ENCODE results near the gene IL6R.

IL6R gene

GRCh38 chr1:154489695-154490274 is 84.6 kb downstream of the IL6R start:
- no peak for DNase-seq (ENCODE audit: extremely low read depth, insufficient read length)
- Histone ChIP-seq H3K27me3 (replicated peaks; ENCODE audit: control insufficient read depth, insufficient read depth, low read length) (no peaks in the 10 kb centered on the region; the same call in 1 of the 2 replicates), H3K36me3 (ENCODE audit: control insufficient read depth, insufficient read depth, low read length) (no peaks in the 10 kb centered on the region), H3K4me3 (replicated peaks; ENCODE audit: low read depth, low read length) (no peak overlapping the region)
- TF ChIP-seq CTCF (IDR thresholded peaks at IDR 0.05; ENCODE audit: insufficient read depth, low read length, poor library complexity, severe bottlenecking) = no peak

- H3K36me3 ChIP-seq (ENCODE audit: control insufficient read depth, insufficient read depth, low read length) = no peaks in the 10 kb centered on the region
- no peaks in the 10 kb centered on the region; the same call in 1 of the 2 replicates for H3K27me3 ChIP-seq (replicated peaks; ENCODE audit: control insufficient read depth, insufficient read depth, low read length)
- H3K4me3 ChIP-seq (replicated peaks; ENCODE audit: low read depth, low read length) = no peak overlapping the region
- no peak for DNase-seq (ENCODE audit: extremely low read depth, insufficient read length)
- TF ChIP-seq CTCF (IDR thresholded peaks at IDR 0.05; ENCODE audit: insufficient read depth, low read length, poor library complexity, severe bottlenecking) = no peak
Observed at GRCh38 chr1:154490317-154490716, 85.2 kb downstream of the IL6R start.

- DNase-seq (ENCODE audit: extremely low read depth, insufficient read length) = peak; percentile 28
- Histone ChIP-seq H3K27me3 (replicated peaks; ENCODE audit: control insufficient read depth, insufficient read depth, low read length) (no peaks in the 10 kb centered on the region; the same call in 1 of the 2 replicates), H3K4me3 (replicated peaks; ENCODE audit: low read depth, low read length) (no peak overlapping the region), H3K36me3 (ENCODE audit: control insufficient read depth, insufficient read depth, low read length) (no peaks in the 10 kb centered on the region)
- no peak for TF ChIP-seq CTCF (IDR thresholded peaks at IDR 0.05; ENCODE audit: insufficient read depth, low read length, poor library complexity, severe bottlenecking)
Observed at GRCh38 chr1:154492115-154492514, 87.0 kb downstream of the IL6R start.

GRCh38 chr1:154493276-154493675 is 88.1 kb downstream of the IL6R start:
- Histone ChIP-seq H3K27me3 (replicated peaks; ENCODE audit: control insufficient read depth, insufficient read depth, low read length) (no peaks in the 10 kb centered on the region; the same call in 1 of the 2 replicates), H3K36me3 (ENCODE audit: control insufficient read depth, insufficient read depth, low read length) (no peaks in the 10 kb centered on the region), H3K4me3 (replicated peaks; ENCODE audit: low read depth, low read length) (no peak overlapping the region)
- no peak for DNase-seq (ENCODE audit: extremely low read depth, insufficient read length)
- TF ChIP-seq CTCF (IDR thresholded peaks at IDR 0.05; ENCODE audit: insufficient read depth, low read length, poor library complexity, severe bottlenecking) = no peak

GRCh38 chr1:154495496-154496273 is 90.5 kb downstream of the IL6R start:
- H3K36me3 ChIP-seq (ENCODE audit: control insufficient read depth, insufficient read depth, low read length) = no peaks in the 10 kb centered on the region
- TF ChIP-seq CTCF (IDR thresholded peaks at IDR 0.05; ENCODE audit: insufficient read depth, low read length, poor library complexity, severe bottlenecking) = no peak
- DNase-seq (ENCODE audit: extremely low read depth, insufficient read length) = no peak
- H3K4me3 ChIP-seq (replicated peaks; ENCODE audit: low read depth, low read length) = no peak overlapping the region
- H3K27me3 ChIP-seq (replicated peaks; ENCODE audit: control insufficient read depth, insufficient read depth, low read length) = no peaks in the 10 kb centered on the region; the same call in 1 of the 2 replicates
